H1 (cell line): ENCODE results near the gene HTR3E. TPM values are rescaled to one million over a fixed set of nuclear protein-coding genes. Genes with fewer than 3 reads are reported as not detected.

Experiments used
- CTCF ChIA-PET: fragments of 300-600 bp; sonication (Branson Sonifier 250); formaldehyde crosslinking; loops from one replicate; lab custom pipeline; 2021; ENCODE audit not compliant: partially characterized antibody; lab: Charles Lee
- POLR2A ChIA-PET: fragments of 300-600 bp; sonication (Branson Sonifier 250); formaldehyde crosslinking; loops from one replicate; lab custom pipeline; 2021; ENCODE audit warnings: inconsistent platforms; ENCODE audit not compliant: partially characterized antibody; lab: Charles Lee
- DNase-seq, 2 experiments: peaks; one replicate each; pipeline versions ENCODE4 v3.0.0 to v3.0.0-alpha.2; 2010 to 2022; ENCODE audit warnings: low spot score in 2 of 2, low read depth in 1 of 2, mixed read lengths in 1 of 2
- FAIRE-seq: peaks from 2 replicates; lab custom pipeline; 2011; peaks lifted over from hg19 to GRCh38; lab: Jason Lieb, UNC
- H2AFZ ChIP-seq: 2 replicates; pipeline ENCODE4 v1.8.1; 2012; ENCODE audit warnings: low read length, inconsistent platforms
- H2AK5ac ChIP-seq: 2 replicates; pipeline ENCODE4 v1.6.1; 2013; ENCODE audit warnings: low read depth, low read length
- H2BK120ac ChIP-seq: replicated peaks from 2 replicates; pipeline ENCODE3; 2013; ENCODE audit warnings: low read depth, low read length, inconsistent platforms
- H2BK12ac ChIP-seq: 2 replicates; pipeline ENCODE4 v1.6.1; 2013; ENCODE audit warnings: low read depth, low read length
- H2BK15ac ChIP-seq: 2 replicates; pipeline ENCODE4 v1.6.1; 2013; ENCODE audit warnings: low read length
- H2BK20ac ChIP-seq: 2 replicates; pipeline ENCODE4 v1.6.1; 2013; ENCODE audit warnings: low read length
- H2BK5ac ChIP-seq: 2 replicates; pipeline ENCODE4 v1.6.1; 2013; ENCODE audit warnings: low read depth, low read length
- H3K14ac ChIP-seq: 2 replicates; pipeline ENCODE4 v1.6.1; 2013; ENCODE audit warnings: inconsistent platforms; ENCODE audit not compliant: insufficient read length
- H3K18ac ChIP-seq: 2 replicates; pipeline ENCODE4 v1.6.1; 2013; ENCODE audit warnings: low read length; ENCODE audit errors: extremely low read depth
- H3K23ac ChIP-seq: 2 replicates; pipeline ENCODE4 v1.6.1; 2013; ENCODE audit warnings: inconsistent platforms; ENCODE audit not compliant: insufficient read length
- H3K23me2 ChIP-seq: 2 replicates; pipeline ENCODE4 v1.6.1; 2013; ENCODE audit warnings: low read depth, low read length
- H3K27ac ChIP-seq: 2 replicates; pipeline ENCODE4 v1.6.1; 2011; ENCODE audit warnings: low read depth, low read length, inconsistent platforms
- H3K27me3 ChIP-seq, 4 experiments: replicated peaks in 1 of 4; 1 replicate in 1 of 4; 2 replicates in 3 of 4; pipeline versions ENCODE4 v1.6.1 to v1.8.1; 2011 to 2013; ENCODE audit warnings: low read length in 3 of 4, mild to moderate bottlenecking in 3 of 4, inconsistent platforms in 2 of 4, mixed read lengths in 2 of 4, moderate library complexity in 1 of 4; ENCODE audit not compliant: control insufficient read depth in 3 of 4, insufficient read depth in 3 of 4; ENCODE audit errors: extremely low read depth in 1 of 4
- H3K36me3 ChIP-seq, 4 experiments: 2 replicates each; pipeline versions ENCODE4 v1.6.1 to v1.8.1; 2011 to 2013; ENCODE audit warnings: mild to moderate bottlenecking in 4 of 4, low read length in 3 of 4, moderate library complexity in 2 of 4, control low read depth in 1 of 4, inconsistent platforms in 1 of 4; ENCODE audit not compliant: insufficient read depth in 4 of 4, control insufficient read depth in 2 of 4
- H3K4ac ChIP-seq: replicated peaks from 2 replicates; pipeline ENCODE3; 2013; ENCODE audit warnings: low read length, low read depth, mixed read lengths, inconsistent platforms; ENCODE audit not compliant: insufficient read length
- H3K4me1 ChIP-seq, 4 experiments: replicated peaks in 1 of 4; 1 replicate in 1 of 4; 2 replicates in 3 of 4; pipeline versions ENCODE4 v1.6.1 to v1.8.1; 2011 to 2013; ENCODE audit warnings: low read length in 3 of 4, inconsistent platforms in 2 of 4, mixed read lengths in 1 of 4; ENCODE audit not compliant: insufficient read depth in 4 of 4, control insufficient read depth in 3 of 4
- H3K4me2 ChIP-seq, 2 experiments: 2 replicates each; pipeline versions ENCODE4 v1.6.1 to v1.8.1; 2011 to 2013; ENCODE audit warnings: low read depth in 2 of 2, low read length in 2 of 2, control low read depth in 1 of 2, inconsistent platforms in 1 of 2, mild to moderate bottlenecking in 1 of 2; ENCODE audit not compliant: insufficient read depth in 1 of 2
- H3K4me3 ChIP-seq, 4 experiments: fragments of 200-600, 300-600 bp in 1 of 4; sonication (generic), shearing (Covaris generic), sonication (Bioruptor Twin) in 1 of 4; 2 replicates each; pipeline versions ENCODE4 v1.5.1 to v1.8.1; 2011 to 2016; ENCODE audit warnings: low read length in 4 of 4, low read depth in 3 of 4, control low read depth in 2 of 4, inconsistent platforms in 2 of 4, mild to moderate bottlenecking in 2 of 4, mixed read lengths in 1 of 4, moderate library complexity in 1 of 4; ENCODE audit not compliant: insufficient read depth in 2 of 4; ENCODE audit errors: extremely low read depth in 1 of 4
- H3K56ac ChIP-seq: replicated peaks from 2 replicates; pipeline ENCODE3; 2013; ENCODE audit warnings: low read depth, mild to moderate bottlenecking, mixed read lengths, low read length, inconsistent platforms; ENCODE audit not compliant: insufficient read length
- H3K79me1 ChIP-seq: 2 replicates; pipeline ENCODE4 v1.6.1; 2013; ENCODE audit warnings: low read depth, low read length, control low read depth
- H3K79me2 ChIP-seq, 2 experiments: 2 replicates each; pipeline versions ENCODE4 v1.6.1 to v1.8.1; 2012 to 2013; ENCODE audit warnings: low read length in 2 of 2, mild to moderate bottlenecking in 2 of 2, inconsistent platforms in 1 of 2; ENCODE audit not compliant: insufficient read depth in 2 of 2, control insufficient read depth in 1 of 2
- H3K9ac ChIP-seq, 4 experiments: replicated peaks in 1 of 4; 1 replicate in 1 of 4; 2 replicates in 3 of 4; pipeline versions ENCODE4 v1.6.1 to v1.8.1; 2011 to 2013; ENCODE audit warnings: low read depth in 3 of 4, low read length in 3 of 4, control low read depth in 2 of 4, mild to moderate bottlenecking in 2 of 4, moderate library complexity in 2 of 4, inconsistent platforms in 1 of 4; ENCODE audit errors: extremely low read depth in 1 of 4
- H3K9me3 ChIP-seq, 2 experiments: 2 replicates each; pipeline versions ENCODE4 v1.6.1 to v1.8.1; 2012 to 2013; ENCODE audit warnings: mild to moderate bottlenecking in 2 of 2, moderate library complexity in 2 of 2, control low read depth in 1 of 2, inconsistent platforms in 1 of 2, low read depth in 1 of 2, low read length in 1 of 2, mixed read lengths in 1 of 2; ENCODE audit not compliant: insufficient read depth in 2 of 2
- H4K20me1 ChIP-seq, 2 experiments: replicated peaks in 1 of 2; 2 replicates each; pipeline versions ENCODE3 to v1.8.1; 2011 to 2013; ENCODE audit warnings: inconsistent platforms in 2 of 2, low read length in 2 of 2, mild to moderate bottlenecking in 1 of 2; ENCODE audit not compliant: insufficient read depth in 2 of 2, control insufficient read depth in 1 of 2
- H4K5ac ChIP-seq: 2 replicates; pipeline ENCODE4 v1.6.1; 2013; ENCODE audit warnings: low read length, low read depth, mixed read lengths, inconsistent platforms; ENCODE audit not compliant: insufficient read length
- H4K8ac ChIP-seq: 2 replicates; pipeline ENCODE4 v1.8.0; 2013; ENCODE audit warnings: mild to moderate bottlenecking, moderate library complexity, low read length, inconsistent platforms; ENCODE audit not compliant: insufficient read depth; ENCODE audit errors: extremely low read depth
- H4K91ac ChIP-seq: replicated peaks from 2 replicates; pipeline ENCODE3; 2013; ENCODE audit warnings: low read length, mixed read lengths, inconsistent platforms; ENCODE audit not compliant: insufficient read length
- ATF2 ChIP-seq: IDR thresholded peaks from 2 replicates; pipeline ENCODE4 v1.6.1; 2012; ENCODE audit warnings: low read length, inconsistent platforms
- BCL11A ChIP-seq, 2 experiments: IDR thresholded peaks; one replicate each; pipeline ENCODE4 v1.6.1; 2011; ENCODE audit warnings: low read depth in 2 of 2, low read length in 2 of 2, mild to moderate bottlenecking in 2 of 2
- BRCA1 ChIP-seq: IDR thresholded peaks from 2 replicates; pipeline ENCODE4 v1.6.1; 2012; ENCODE audit warnings: low read depth, low read length, improper control_type of control experiment
- CHD1 ChIP-seq: IDR thresholded peaks from 2 replicates; pipeline ENCODE4 v1.6.1; 2012; ENCODE audit warnings: low read depth, low read length, improper control_type of control experiment
- HDAC6 ChIP-seq: IDR thresholded peaks from one replicate; pipeline ENCODE4 v1.7.1; 2012; ENCODE audit warnings: low read depth, mild to moderate bottlenecking, inconsistent platforms, low read length, moderate library complexity
- KDM5A ChIP-seq: fragments of 200-600 bp; IDR thresholded peaks from 2 replicates; pipeline ENCODE4 v1.7.1; 2012; ENCODE audit warnings: mild to moderate bottlenecking, low read length, inconsistent platforms, mixed read lengths
- NRF1 ChIP-seq: IDR thresholded peaks from 2 replicates; pipeline ENCODE4 v1.6.1; 2011; ENCODE audit warnings: mild to moderate bottlenecking, low read depth, low read length, improper control_type of control experiment
- POLR2A ChIP-seq, 2 experiments: IDR thresholded peaks; 1 replicate in 1 of 2; 2 replicates in 1 of 2; pipeline ENCODE4 v1.6.1; 2011; ENCODE audit warnings: low read depth in 2 of 2, low read length in 2 of 2, mild to moderate bottlenecking in 2 of 2; ENCODE audit errors: control extremely low read depth in 1 of 2
- POLR2AphosphoS5 ChIP-seq: IDR thresholded peaks from 2 replicates; pipeline ENCODE4 v1.6.1; 2011; ENCODE audit warnings: low read depth, low read length
- RAD21 ChIP-seq, 2 experiments: IDR thresholded peaks in 1 of 2; conservative IDR thresholded peaks in 1 of 2; 2 replicates each; pipeline ENCODE4 v1.6.1; 2011; ENCODE audit warnings: low read depth in 2 of 2, low read length in 2 of 2, improper control_type of control experiment in 1 of 2, inconsistent platforms in 1 of 2, mild to moderate bottlenecking in 1 of 2, moderate library complexity in 1 of 2
- SAP30 ChIP-seq: fragments of 300-600 bp; sonication (generic); IDR thresholded peaks from 2 replicates; pipeline ENCODE4 v1.7.1; 2012; ENCODE audit warnings: low read length, moderate library complexity, mild to moderate bottlenecking, inconsistent platforms; ENCODE audit not compliant: insufficient read depth, insufficient replicate concordance
- SP4 ChIP-seq: IDR thresholded peaks from 2 replicates; pipeline ENCODE4 v1.6.1; 2012; ENCODE audit warnings: low read length, inconsistent platforms
- TAF7 ChIP-seq: optimal IDR thresholded peaks from 2 replicates; pipeline ENCODE3; 2011; ENCODE audit warnings: low read depth, mild to moderate bottlenecking, inconsistent platforms, low read length, moderate library complexity, borderline replicate concordance
- YY1 ChIP-seq: IDR thresholded peaks from 2 replicates; pipeline ENCODE4 v1.6.1; 2011; ENCODE audit warnings: low read depth, mild to moderate bottlenecking, low read length
- WGBS, 2 experiments: shearing (Covaris generic) in 1 of 2; methylation state at CpG; one replicate each; pipeline versions ENCODE4 v1.1.6 to v1.1.7; 2013 to 2015; ENCODE audit warnings: low lambda C conversion rate in 2 of 2, mixed read lengths in 2 of 2, inconsistent platforms in 1 of 2, low coverage in 1 of 2, missing lambda C conversion rate in 1 of 2; ENCODE audit not compliant: insufficient replicate concordance in 2 of 2, insufficient coverage in 1 of 2, insufficient read length in 1 of 2; ENCODE audit errors: extremely low coverage in 1 of 2, missing lambda C conversion rate in 1 of 2; 5-methylcytosine and 5-hydroxymethylcytosine counted together
- polyA plus RNA-seq, 7 experiments: library from polyadenylated mRNA; depleted of rRNA in 3 of 7; stranded (reverse) in 5 of 7; unstranded in 2 of 7; fragments of >200 nt in 5 of 7; fragments of 200-250 nt in 2 of 7; gene quantifications; 1 replicate in 5 of 7; 2 replicates in 1 of 7; 4 replicates in 1 of 7; pipeline versions ENCODE4 v1.2.1 to v1.2.3, GENCODE V29; 2011 to 2013; ENCODE audit warnings: missing spikeins in 2 of 7, mixed read lengths in 2 of 7
- total RNA-seq: library from RNA; stranded (reverse); fragmentation: NEBNext Ultra II Directional; extraction: Animal tissue kit (Norgen Biotek cat#: 25700); gene quantifications from 2 replicates; pipeline ENCODE4 v1.2.1, GENCODE V29; 2021

The HTR3E gene
- total and polyA plus RNA-seq, 2 of the 8 experiments (the other 6 are each of a cell fraction or from before 2014, with no cell fraction given) = not detected

- no peak overlapping the region for H2AK5ac ChIP-seq
- no peak for TF ChIP-seq SP4
- no peak for TF ChIP-seq HDAC6
- TF ChIP-seq RAD21 (IDR thresholded peaks at IDR 0.05 in 1 of 2, conservative IDR thresholded peaks at IDR 0.05 in 1 of 2; ENCODE audit: low read depth in 2 of 2, low read length in 2 of 2) = no peak
- no peak for TF ChIP-seq YY1
- no peak for TF ChIP-seq CHD1
- TF ChIP-seq BCL11A (IDR thresholded peaks at IDR 0.05; ENCODE audit: low read depth in 2 of 2, low read length in 2 of 2) = no peak
- TF ChIP-seq BRCA1 = no peak
- TF ChIP-seq SAP30 = no peak
- no peak for TF ChIP-seq NRF1
- TF ChIP-seq POLR2A (IDR thresholded peaks at IDR 0.05; ENCODE audit: control extremely low read depth in 1 of 2, low read depth in 2 of 2, low read length in 2 of 2) = no peak
- no peak for TF ChIP-seq POLR2AphosphoS5
- no peak for TF ChIP-seq ATF2
- no peak for TF ChIP-seq KDM5A
- no peak for TF ChIP-seq TAF7
These were observed 4.7 kb upstream of the HTR3E start for GRCh38 chr3:184092199-184092598.

More at GRCh38 chr3:184092199-184092598, 4.7 kb upstream of the HTR3E start:
- CTCF ChIA-PET = no interaction called here
- DNase-seq = no peak
- Histone ChIP-seq H3K18ac (no peak overlapping the region), H3K36me3 (no peaks in the 10 kb centered on the region), H2BK120ac (no peak overlapping the region), H3K9me3 (no peaks in the 10 kb centered on the region), H2BK15ac (no peak overlapping the region), H3K23me2 (no peaks in the 10 kb centered on the region), H3K14ac (no peak overlapping the region), H4K91ac (no peak overlapping the region), H3K23ac (no peak overlapping the region), H4K20me1 (no peaks in the 10 kb centered on the region), H3K27ac (no peak overlapping the region), H4K8ac (no peak overlapping the region), H3K9ac (no peak overlapping the region), H3K27me3 (no peaks in the 10 kb centered on the region), H2BK20ac (no peak overlapping the region), H2AFZ (no peak overlapping the region), H2BK5ac (no peak overlapping the region), H3K4me2 (no peak overlapping the region), H4K5ac (no peak overlapping the region), H3K79me1 (no peaks in the 10 kb centered on the region), H3K79me2 (no peaks in the 10 kb centered on the region), H2BK12ac (no peak overlapping the region), H3K56ac (no peak overlapping the region), H3K4me3 (no peak overlapping the region), H3K4me1 (no peaks in the 10 kb centered on the region), H3K4ac (no peak overlapping the region)
- POLR2A ChIA-PET = interaction anchor here (1.6 kb wide), 1 partner anchor 9 kb away, joined by 3 read pairs; no protein-coding TSS in a partner anchor
- no peak for FAIRE-seq
- 89% methylated on average over 3 of the region's 3 CpGs; no CpG with 5 or more reads in 1 of the 2 experiments for WGBS, 2 experiments
